ENCODE results near the gene PACSIN3. TPM values are rescaled to one million over a fixed set of nuclear protein-coding genes. Genes with fewer than 3 reads are reported as not detected.

PACSIN3 gene
- total RNA-seq, 6 experiments from 2014 or later: 9.6 to 31.1 (median 25.0) TPM

DNA sequence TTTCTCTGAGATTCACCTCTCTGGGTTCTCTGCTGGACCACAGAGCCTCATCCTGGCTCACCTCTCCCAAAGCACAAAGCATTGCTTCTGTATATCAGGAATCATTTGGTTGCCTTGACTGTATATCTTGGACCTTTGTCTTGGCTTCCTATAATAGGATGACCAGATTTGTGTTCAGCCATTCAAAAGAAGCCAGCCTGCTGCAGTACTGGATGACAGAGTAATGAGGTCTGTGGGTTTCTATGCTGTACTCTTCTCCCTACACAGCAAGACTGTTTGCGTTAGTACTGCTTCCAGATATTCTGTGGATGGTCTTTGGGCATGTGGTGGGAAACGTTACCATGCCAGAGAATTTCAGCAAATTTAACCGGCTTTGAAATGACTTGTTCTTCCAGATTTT, 49.3 kb downstream of the PACSIN3 start:
- intact Hi-C loops (cut with DNase I): no loop called here

DNA sequence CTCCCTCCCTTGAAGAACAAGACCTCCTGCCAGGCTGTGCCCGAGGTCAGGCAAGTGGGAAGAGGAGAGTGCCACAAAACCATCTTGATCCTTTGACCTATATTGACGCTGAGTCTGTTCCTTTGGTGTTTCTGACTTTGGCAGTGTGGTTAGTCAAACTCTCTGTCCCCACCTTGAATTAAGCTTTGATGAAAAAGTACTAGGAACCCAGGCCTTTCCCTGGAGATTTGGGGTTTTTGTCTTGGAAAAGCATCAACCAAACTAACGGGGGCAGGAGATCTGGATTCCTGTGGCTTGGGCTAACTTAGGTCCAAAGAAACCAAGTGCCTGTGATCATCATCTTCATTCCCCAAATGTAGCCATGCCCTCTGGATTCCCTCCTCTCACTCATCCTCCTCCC, 49.9 kb downstream of the PACSIN3 start:
- Histone ChIP-seq H3K27ac (no peak overlapping the region), H3K4me3 (no peak overlapping the region), H3K27me3 (no peaks in the 10 kb centered on the region), H3K36me3 (no peaks in the 10 kb centered on the region), H3K9me3 (no peaks in the 10 kb centered on the region), H3K4me1 (no peaks in the 10 kb centered on the region)
- ATAC-seq (no peak), DNase-seq (no peak)
- TF ChIP-seq POLR2A (IDR thresholded peaks at IDR 0.05): no peak
- TF ChIP-seq, protein P1, sequence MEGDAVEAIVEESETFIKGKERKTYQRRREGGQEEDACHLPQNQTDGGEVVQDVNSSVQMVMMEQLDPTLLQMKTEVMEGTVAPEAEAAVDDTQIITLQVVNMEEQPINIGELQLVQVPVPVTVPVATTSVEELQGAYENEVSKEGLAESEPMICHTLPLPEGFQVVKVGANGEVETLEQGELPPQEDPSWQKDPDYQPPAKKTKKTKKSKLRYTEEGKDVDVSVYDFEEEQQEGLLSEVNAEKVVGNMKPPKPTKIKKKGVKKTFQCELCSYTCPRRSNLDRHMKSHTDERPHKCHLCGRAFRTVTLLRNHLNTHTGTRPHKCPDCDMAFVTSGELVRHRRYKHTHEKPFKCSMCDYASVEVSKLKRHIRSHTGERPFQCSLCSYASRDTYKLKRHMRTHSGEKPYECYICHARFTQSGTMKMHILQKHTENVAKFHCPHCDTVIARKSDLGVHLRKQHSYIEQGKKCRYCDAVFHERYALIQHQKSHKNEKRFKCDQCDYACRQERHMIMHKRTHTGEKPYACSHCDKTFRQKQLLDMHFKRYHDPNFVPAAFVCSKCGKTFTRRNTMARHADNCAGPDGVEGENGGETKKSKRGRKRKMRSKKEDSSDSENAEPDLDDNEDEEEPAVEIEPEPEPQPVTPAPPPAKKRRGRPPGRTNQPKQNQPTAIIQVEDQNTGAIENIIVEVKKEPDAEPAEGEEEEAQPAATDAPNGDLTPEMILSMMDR (IDR thresholded peaks at IDR 0.05): no peak
- intact Hi-C loops (cut with DNase I): no loop called here
- 64% methylated on average over 3 of the region's 3 CpGs for WGBS (ENCODE audit: insufficient coverage, low coverage, low lambda C conversion rate, missing lambda C conversion rate)

More for the DNA sequence above, 49.3 kb downstream of the PACSIN3 start:
- Histone ChIP-seq H3K9me3 (no peaks in the 10 kb centered on the region), H3K36me3 (no peaks in the 10 kb centered on the region), H3K4me3 (no peak overlapping the region), H3K4me1 (no peaks in the 10 kb centered on the region), H3K27me3 (no peaks in the 10 kb centered on the region), H3K27ac (no peak overlapping the region)
- 86% methylated on average over 3 of the region's 3 CpGs for WGBS (ENCODE audit: insufficient coverage, low coverage, low lambda C conversion rate, missing lambda C conversion rate)
- no peak for DNase-seq
- TF ChIP-seq, protein P1 (IDR thresholded peaks at IDR 0.05): no peak
- no peak for TF ChIP-seq POLR2A (IDR thresholded peaks at IDR 0.05)
- no peak for ATAC-seq

DNA sequence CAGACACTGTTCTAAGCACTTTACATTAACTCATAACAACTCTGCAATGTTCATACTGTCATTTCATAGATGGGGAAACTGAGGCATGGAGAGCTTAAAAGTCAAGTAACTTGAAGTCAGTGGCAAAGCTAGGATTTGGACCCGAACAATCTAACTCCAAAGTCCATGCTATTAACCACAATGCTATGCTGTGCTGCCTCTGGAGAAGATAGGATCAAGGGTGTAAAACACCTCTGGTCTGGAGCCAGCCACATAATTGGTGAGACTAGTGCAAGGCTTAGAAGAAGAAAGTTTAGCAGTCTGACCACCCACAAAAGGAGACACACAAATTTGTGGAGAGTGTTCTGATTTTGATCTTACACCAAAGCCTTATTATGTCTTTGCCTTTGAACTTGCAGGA, 53.3 kb downstream of the PACSIN3 start:
- H3K27ac ChIP-seq: no peak overlapping the region
- no peak overlapping the region for H3K4me3 ChIP-seq
- H3K27me3 ChIP-seq: no peaks in the 10 kb centered on the region
- ATAC-seq: no peak
- WGBS (ENCODE audit: insufficient coverage, low coverage, low lambda C conversion rate, missing lambda C conversion rate): 86% methylated on average over 1 of the region's 1 CpG
- intact Hi-C loops (cut with DNase I): no loop called here
- no peak for DNase-seq
- no peak for TF ChIP-seq POLR2A (IDR thresholded peaks at IDR 0.05)
- TF ChIP-seq, protein P1 (IDR thresholded peaks at IDR 0.05): no peak
- no peaks in the 10 kb centered on the region for H3K9me3 ChIP-seq
- no peaks in the 10 kb centered on the region for H3K36me3 ChIP-seq
- H3K4me1 ChIP-seq: no peaks in the 10 kb centered on the region

DNA sequence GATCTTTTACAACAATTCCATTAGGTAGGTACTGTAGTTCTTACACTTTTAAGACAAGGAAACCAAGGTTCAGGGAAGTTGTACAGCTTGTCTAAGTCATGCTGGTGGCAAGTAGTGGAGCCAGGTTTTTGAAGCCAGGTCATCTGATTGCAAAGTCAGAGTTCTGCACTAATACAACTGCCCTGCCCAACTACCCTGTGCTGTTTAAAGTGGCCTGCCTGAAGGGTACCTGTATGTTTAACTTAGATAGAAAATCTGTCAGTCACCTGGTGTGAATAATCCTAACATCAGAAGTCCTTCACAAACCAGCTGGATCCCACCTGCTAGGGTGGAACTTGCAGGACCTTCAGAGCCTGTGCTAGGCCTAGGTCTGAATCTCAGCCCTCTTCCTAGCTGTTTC, 53.7 kb downstream of the PACSIN3 start:
- TF ChIP-seq, protein P1 (IDR thresholded peaks at IDR 0.05): no peak
- no peak for TF ChIP-seq POLR2A (IDR thresholded peaks at IDR 0.05)
- no peaks in the 10 kb centered on the region for H3K36me3 ChIP-seq
- no peak overlapping the region for H3K4me3 ChIP-seq
- DNase-seq: no peak
- H3K4me1 ChIP-seq: no peaks in the 10 kb centered on the region
- intact Hi-C loops (cut with DNase I): no loop called here
- no peaks in the 10 kb centered on the region for H3K27me3 ChIP-seq
- H3K27ac ChIP-seq: no peak overlapping the region
- no peaks in the 10 kb centered on the region for H3K9me3 ChIP-seq
- no peak for ATAC-seq

DNA sequence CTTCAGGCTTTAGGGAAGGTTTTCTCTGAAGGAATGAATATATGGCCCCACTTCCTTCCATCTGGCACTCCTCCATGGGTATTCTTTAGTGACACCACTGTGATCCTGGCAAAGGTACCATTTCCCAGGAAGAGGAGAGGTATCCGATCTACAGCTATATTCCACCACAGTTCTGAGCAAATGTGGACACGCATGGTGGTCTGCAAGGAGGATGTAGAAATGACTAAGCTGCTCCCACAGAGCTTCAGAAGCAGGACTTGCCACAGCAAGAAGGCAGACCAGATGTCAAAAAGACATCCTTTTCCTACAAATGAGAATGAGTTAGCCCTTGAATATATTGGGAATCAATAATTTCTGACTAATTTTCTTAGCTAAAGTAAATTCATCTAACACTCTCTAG, 55.1 kb downstream of the PACSIN3 start:
- Histone ChIP-seq H3K27me3 (no peaks in the 10 kb centered on the region), H3K9me3 (no peaks in the 10 kb centered on the region), H3K36me3 (no peaks in the 10 kb centered on the region), H3K27ac (no peak overlapping the region), H3K4me3 (no peak overlapping the region), H3K4me1 (no peaks in the 10 kb centered on the region)
- WGBS (ENCODE audit: insufficient coverage, low coverage, low lambda C conversion rate, missing lambda C conversion rate): 100% methylated on average over 2 of the region's 2 CpGs
- ATAC-seq (no peak), DNase-seq (no peak)
- intact Hi-C loops (cut with DNase I): no loop called here
- no peak for TF ChIP-seq POLR2A (IDR thresholded peaks at IDR 0.05)
- TF ChIP-seq, protein P1 (IDR thresholded peaks at IDR 0.05): no peak

Measured in right lobe of liver (tissue), 6 donors.